GM06990 (cell line): ENCODE data around the gene STX3.

Source experiments
- DNase-seq: peaks from one replicate; pipeline ENCODE4 v3.0.0-alpha.2; 2011; ENCODE audit not compliant: insufficient read length; ENCODE audit errors: extremely low read depth
- H3K27me3 ChIP-seq: replicated peaks from 2 replicates; pipeline ENCODE4 v1.6.0; 2011; ENCODE audit warnings: low read length; ENCODE audit not compliant: control insufficient read depth, insufficient read depth
- H3K36me3 ChIP-seq: 2 replicates; pipeline ENCODE4 v1.5.1; 2011; ENCODE audit warnings: low read length; ENCODE audit not compliant: control insufficient read depth, insufficient read depth
- H3K4me3 ChIP-seq: replicated peaks from 2 replicates; pipeline ENCODE4 v1.5.1; 2011; ENCODE audit warnings: low read depth, mild to moderate bottlenecking, control low read depth, low read length
- TF ChIP-seq, protein P1 (sequence below): IDR thresholded peaks from 2 replicates; pipeline ENCODE4 v1.5.1; 2011; ENCODE audit warnings: low read length, control low read depth, mild to moderate bottlenecking, inconsistent platforms; ENCODE audit not compliant: insufficient read depth, poor library complexity, severe bottlenecking

The STX3 gene

GRCh38 chr11:59800390-59801025 is 45.3 kb downstream of the STX3 start:
- H3K4me3 ChIP-seq = no peak overlapping the region

GRCh38 chr11:59801160-59801706 is 46.1 kb downstream of the STX3 start:
- TF ChIP-seq, protein P1, sequence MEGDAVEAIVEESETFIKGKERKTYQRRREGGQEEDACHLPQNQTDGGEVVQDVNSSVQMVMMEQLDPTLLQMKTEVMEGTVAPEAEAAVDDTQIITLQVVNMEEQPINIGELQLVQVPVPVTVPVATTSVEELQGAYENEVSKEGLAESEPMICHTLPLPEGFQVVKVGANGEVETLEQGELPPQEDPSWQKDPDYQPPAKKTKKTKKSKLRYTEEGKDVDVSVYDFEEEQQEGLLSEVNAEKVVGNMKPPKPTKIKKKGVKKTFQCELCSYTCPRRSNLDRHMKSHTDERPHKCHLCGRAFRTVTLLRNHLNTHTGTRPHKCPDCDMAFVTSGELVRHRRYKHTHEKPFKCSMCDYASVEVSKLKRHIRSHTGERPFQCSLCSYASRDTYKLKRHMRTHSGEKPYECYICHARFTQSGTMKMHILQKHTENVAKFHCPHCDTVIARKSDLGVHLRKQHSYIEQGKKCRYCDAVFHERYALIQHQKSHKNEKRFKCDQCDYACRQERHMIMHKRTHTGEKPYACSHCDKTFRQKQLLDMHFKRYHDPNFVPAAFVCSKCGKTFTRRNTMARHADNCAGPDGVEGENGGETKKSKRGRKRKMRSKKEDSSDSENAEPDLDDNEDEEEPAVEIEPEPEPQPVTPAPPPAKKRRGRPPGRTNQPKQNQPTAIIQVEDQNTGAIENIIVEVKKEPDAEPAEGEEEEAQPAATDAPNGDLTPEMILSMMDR = no peak
- no peaks in the 10 kb centered on the region for H3K27me3 ChIP-seq
- no peak overlapping the region for H3K4me3 ChIP-seq
- DNase-seq = no peak
- no peaks in the 10 kb centered on the region for H3K36me3 ChIP-seq

More at GRCh38 chr11:59800390-59801025, 45.3 kb downstream of the STX3 start:
- DNase-seq = no peak
- Histone ChIP-seq H3K27me3 (no peaks in the 10 kb centered on the region), H3K36me3 (no peaks in the 10 kb centered on the region)
- TF ChIP-seq, protein P1 = no peak

GRCh38 chr11:59801981-59802638 is 46.9 kb downstream of the STX3 start:
- H3K4me3 ChIP-seq = no peak overlapping the region
- no peaks in the 10 kb centered on the region for H3K27me3 ChIP-seq
- TF ChIP-seq, protein P1 = no peak
- DNase-seq = no peak
- peaks cover 2% of the 10 kb centered on the region for H3K36me3 ChIP-seq

DNA sequence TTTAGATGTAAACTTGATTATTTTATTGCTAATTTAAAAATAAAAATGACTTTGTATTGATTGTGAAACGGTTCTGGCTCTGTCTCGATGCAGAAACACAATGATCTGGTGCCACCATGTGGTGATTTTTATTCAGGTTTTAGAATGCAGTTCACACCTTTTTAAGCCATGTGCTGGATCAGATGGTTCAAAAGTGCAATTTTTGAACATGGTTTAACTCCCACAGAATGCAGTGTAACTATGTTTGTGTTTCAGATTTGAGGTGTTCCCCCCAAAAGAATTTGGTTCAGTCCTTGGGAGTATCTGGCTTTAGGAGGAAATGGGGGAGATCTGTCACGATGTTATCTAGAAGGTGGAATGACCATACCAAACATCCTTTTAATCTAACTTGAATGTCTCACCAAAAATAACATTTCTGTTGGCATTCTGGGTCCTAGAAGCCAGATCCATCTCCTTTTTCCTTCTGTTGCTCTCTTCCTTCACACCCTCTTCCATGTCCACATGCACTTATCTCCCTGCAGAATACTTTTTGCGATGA is 47.5 kb downstream of the STX3 start:
- Histone ChIP-seq H3K36me3 (peaks cover 2% of the 10 kb centered on the region), H3K4me3 (no peak overlapping the region), H3K27me3 (no peaks in the 10 kb centered on the region)
- DNase-seq = no peak
- TF ChIP-seq, protein P1 = peak; percentile 53

DNA sequence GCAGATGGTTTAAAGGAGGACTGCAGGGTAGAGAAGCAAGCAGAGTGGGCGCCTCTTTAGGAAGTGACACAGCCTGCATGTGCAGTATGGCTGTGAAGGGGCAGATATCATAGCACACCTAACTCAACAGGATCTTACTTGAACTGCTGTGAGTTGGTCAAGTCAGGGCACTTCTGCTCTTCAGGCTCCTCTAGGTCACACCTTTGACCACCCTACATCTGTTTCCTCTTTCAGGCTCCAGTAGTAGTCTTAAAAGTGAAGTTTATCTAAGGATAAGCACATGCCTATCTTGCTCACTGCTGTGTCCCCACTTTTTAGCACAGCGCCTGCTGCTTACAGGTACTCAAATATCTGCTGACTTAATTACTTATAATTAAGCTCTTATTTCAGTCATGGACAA is 48.9 kb downstream of the STX3 start:
- TF ChIP-seq, protein P1 = no peak
- Histone ChIP-seq H3K4me3 (no peak overlapping the region), H3K36me3 (peaks cover 2% of the 10 kb centered on the region), H3K27me3 (no peaks in the 10 kb centered on the region)
- no peak for DNase-seq
